ENCODE data around the gene KLHL8. TPM values are rescaled to one million over a fixed set of nuclear protein-coding genes. Genes with fewer than 3 reads are reported as not detected.

KLHL8 gene
- total and polyA plus RNA-seq, 12 donors = 2.1 to 14.8 (median 8.9) TPM

- no peaks in the 10 kb centered on the region for H3K9me3 ChIP-seq (replicated peaks in 1 of 3)
- TF ChIP-seq POLR2A (IDR thresholded peaks at IDR 0.05) = no peak
- WGBS, 4 donors = 88 to 94% (median 91%) methylated on average over 4 of the region's 4 CpGs
- no peaks in the 10 kb centered on the region for H3K27me3 ChIP-seq
- peaks cover 0 to 32% of the 10 kb centered on the region in 2 donors for H3K4me1 ChIP-seq (replicated peaks in 1 of 2)
- H3K4me3 ChIP-seq = no peak overlapping the region
- intact Hi-C loops (cut with DNase I) = no loop called here
- H3K36me3 ChIP-seq (replicated peaks in 1 of 2) = peaks cover 0 to 38% of the 10 kb centered on the region in 2 donors
- no peak for DNase-seq
- H3K27ac ChIP-seq = no peak overlapping the region
Observed at GRCh38 chr4:87120010-87120409, 100.4 kb downstream of the KLHL8 start.

- Histone ChIP-seq H3K36me3 (replicated peaks in 1 of 2) (peaks cover 0 to 42% of the 10 kb centered on the region in 2 donors), H3K27ac (no peak overlapping the region), H3K4me1 (replicated peaks in 1 of 2) (peaks cover 0 to 32% of the 10 kb centered on the region in 2 donors), H3K4me3 (no peak overlapping the region), H3K9me3 (replicated peaks in 1 of 3) (no peaks in the 10 kb centered on the region), H3K27me3 (no peaks in the 10 kb centered on the region)
- intact Hi-C loops (cut with DNase I) = no loop called here
- DNase-seq = no peak
- WGBS, 4 donors = 87 to 99% (median 93%) methylated on average over 2 of the region's 2 CpGs
- no peak for TF ChIP-seq POLR2A (IDR thresholded peaks at IDR 0.05)
- no peak for TF ChIP-seq CTCF (IDR thresholded peaks at IDR 0.05)
Observed at GRCh38 chr4:87118826-87119225, 101.6 kb downstream of the KLHL8 start.

GRCh38 chr4:87118421-87118820 lies 102.0 kb downstream of the KLHL8 start:
- 98 to 100% (median 100%) methylated on average over 1 of the region's 1 CpG for WGBS, 4 donors
- Histone ChIP-seq H3K36me3 (replicated peaks in 1 of 2) (peaks cover 0 to 42% of the 10 kb centered on the region in 2 donors), H3K27me3 (no peaks in the 10 kb centered on the region), H3K9me3 (replicated peaks in 1 of 3) (no peaks in the 10 kb centered on the region), H3K4me1 (replicated peaks in 1 of 2) (peaks cover 0 to 32% of the 10 kb centered on the region in 2 donors), H3K4me3 (no peak overlapping the region), H3K27ac (no peak overlapping the region)
- intact Hi-C loops (cut with DNase I) = no loop called here
- DNase-seq = no peak
- TF ChIP-seq POLR2A (IDR thresholded peaks at IDR 0.05) (no peak), CTCF (IDR thresholded peaks at IDR 0.05) (no peak)

GRCh38 chr4:87117732-87118075 lies 102.7 kb downstream of the KLHL8 start:
- peaks cover 0 to 25% of the 10 kb centered on the region in 2 donors for H3K4me1 ChIP-seq (replicated peaks in 1 of 2)
- WGBS, 4 donors = 85 to 92% (median 90%) methylated on average over 5 of the region's 5 CpGs

More at GRCh38 chr4:87117732-87118075, 102.7 kb downstream of the KLHL8 start:
- intact Hi-C loops (cut with DNase I) = no loop called here
- TF ChIP-seq CTCF (IDR thresholded peaks at IDR 0.05) (no peak), POLR2A (IDR thresholded peaks at IDR 0.05) (no peak)
- Histone ChIP-seq H3K9me3 (replicated peaks in 1 of 3) (no peaks in the 10 kb centered on the region), H3K4me3 (no peak overlapping the region), H3K27ac (no peak overlapping the region), H3K27me3 (no peaks in the 10 kb centered on the region), H3K36me3 (replicated peaks in 1 of 2) (peaks cover 0 to 43% of the 10 kb centered on the region in 2 donors)
- no peak for DNase-seq

Data from adrenal gland (tissue), 12 donors.